HFFc6 (cell line): Measurements from ENCODE around the gene PPP1R37. TPM values are rescaled to one million over a fixed set of nuclear protein-coding genes. Genes with fewer than 3 reads are reported as not detected.

ENCODE experiments used
- DNase-seq: peaks from one replicate; pipeline ENCODE4 v3.0.0-alpha.2; 2018
- H3K27ac Mint-ChIP-seq: 2 replicates; pipeline ENCODE4 v1.8.0; 2020; ENCODE audit warnings: mild to moderate bottlenecking, mixed read lengths
- H3K27me3 Mint-ChIP-seq: 2 replicates; pipeline ENCODE4 v1.8.0; 2021; ENCODE audit warnings: mild to moderate bottlenecking, moderate library complexity, mixed read lengths; ENCODE audit not compliant: insufficient read depth
- H3K36me3 Mint-ChIP-seq: 2 replicates; pipeline ENCODE4 v1.8.0; 2021; ENCODE audit warnings: low read depth, mixed read lengths
- H3K4me1 Mint-ChIP-seq: 2 replicates; pipeline ENCODE4 v1.8.0; 2020; ENCODE audit warnings: low read depth, mixed read lengths
- H3K4me3 Mint-ChIP-seq: 2 replicates; pipeline ENCODE4 v1.8.0; 2020; ENCODE audit warnings: mild to moderate bottlenecking, moderate library complexity, mixed read lengths
- H3K9me3 Mint-ChIP-seq: 2 replicates; pipeline ENCODE4 v1.8.0; 2020; ENCODE audit warnings: mild to moderate bottlenecking, mixed read lengths
- CTCF ChIP-seq: fragments of 200-600 bp; sonication (generic); IDR thresholded peaks from 2 replicates; pipeline ENCODE4 v1.5.0; 2021; ENCODE audit warnings: antibody characterized with exemption, mild to moderate bottlenecking
- total RNA-seq, 6 experiments: library from RNA; stranded (reverse); fragmentation: NEBNext Ultra II Directional; extraction: Animal tissue kit (Norgen Biotek cat#: 25700); gene quantifications; 2 replicates in 1 of 6; 3 replicates in 5 of 6; pipeline ENCODE4 v1.2.3, GENCODE V29; 2021

PPP1R37 gene
- total RNA-seq, 6 experiments from 2014 or later: 20.4 to 27.4 (median 21.6) TPM

- no peak for DNase-seq
- peaks cover 4% of the 10 kb centered on the region for H3K36me3 Mint-ChIP-seq
- TF ChIP-seq CTCF: no peak
- no peaks in the 10 kb centered on the region for H3K9me3 Mint-ChIP-seq
- no peak overlapping the region for H3K27ac Mint-ChIP-seq
- H3K4me3 Mint-ChIP-seq: peak overlapping the region; percentile 79; the same call in 1 of the 2 replicates
- H3K27me3 Mint-ChIP-seq: peaks cover 6% of the 10 kb centered on the region
- H3K4me1 Mint-ChIP-seq: 0 out of 2 replicates have a peak, but pooled peaks cover 16% of the 10 kb centered on the region
These were observed 18.2 kb upstream of the PPP1R37 start for GRCh38 chr19:45074744-45075300.

GRCh38 chr19:45075301-45076028 is 17.5 kb upstream of the PPP1R37 start:
- DNase-seq: peak; percentile 34
- Mint-ChIP-seq H3K4me3 (peak overlapping the region; percentile 79), H3K4me1 (peaks cover 16% of the 10 kb centered on the region; the same call in 1 of the 2 replicates), H3K27ac (no peak overlapping the region), H3K9me3 (no peaks in the 10 kb centered on the region), H3K36me3 (peaks cover 4% of the 10 kb centered on the region), H3K27me3 (peaks cover 5% of the 10 kb centered on the region)
- no peak for TF ChIP-seq CTCF

- no peak for DNase-seq
- no peaks in the 10 kb centered on the region for H3K9me3 Mint-ChIP-seq
- peaks cover 4% of the 10 kb centered on the region for H3K27me3 Mint-ChIP-seq
- H3K27ac Mint-ChIP-seq: peak within 1 kb of the TSS; percentile 24; the same call in 1 of the 2 replicates
- H3K4me3 Mint-ChIP-seq: peak within 1 kb of the TSS; percentile 79
- no peak for TF ChIP-seq CTCF
- peaks cover 21% of the 10 kb centered on the region for H3K4me1 Mint-ChIP-seq
- H3K36me3 Mint-ChIP-seq: peaks cover 8% of the 10 kb centered on the region
These were observed 16.7 kb upstream of the PPP1R37 start, which contains the start of gene ZNF296 for GRCh38 chr19:45076029-45076850. TSS of gene ZNF296 (minus strand) at chr19:45076478. CDS start at chr19:45076373, 105 bp downstream.

GRCh38 chr19:45076851-45077730 is 15.9 kb upstream of the PPP1R37 start:
- Mint-ChIP-seq H3K27ac (peak overlapping the region; percentile 24; the same call in 1 of the 2 replicates), H3K4me1 (peaks cover 27% of the 10 kb centered on the region), H3K27me3 (peaks cover 4% of the 10 kb centered on the region), H3K36me3 (peaks cover 16% of the 10 kb centered on the region), H3K9me3 (no peaks in the 10 kb centered on the region), H3K4me3 (peak overlapping the region; percentile 50)
- no peak for TF ChIP-seq CTCF
- no peak for DNase-seq
